GM23248 (cell line): ENCODE data around the gene PLEKHA6. TPM values are rescaled to one million over a fixed set of nuclear protein-coding genes. Genes with fewer than 3 reads are reported as not detected.

ENCODE experiments used
- DNase-seq: peaks from one replicate; pipeline ENCODE4 v3.0.0-alpha.2; 2015
- H2AFZ ChIP-seq: fragments of 200-600 bp; sonication (generic); 2 replicates; pipeline ENCODE4 v1.6.1; 2016; ENCODE audit warnings: antibody characterized with exemption
- H3F3A ChIP-seq: fragments of 200-600 bp; sonication (generic); 2 replicates; pipeline ENCODE4 v1.6.1; 2016; ENCODE audit warnings: mild to moderate bottlenecking, antibody characterized with exemption, mixed run types; ENCODE audit not compliant: insufficient read depth
- H3K27ac ChIP-seq: fragments of 200-600 bp; sonication (generic); 2 replicates; pipeline ENCODE4 v1.5.1; 2016; ENCODE audit warnings: mild to moderate bottlenecking
- H3K27me3 ChIP-seq: fragments of 200-600 bp; sonication (generic); replicated peaks from 2 replicates; pipeline ENCODE4 v1.6.1; 2016; ENCODE audit warnings: mild to moderate bottlenecking; ENCODE audit not compliant: insufficient read depth
- H3K36me3 ChIP-seq: fragments of 200-600 bp; sonication (generic); 2 replicates; pipeline ENCODE4 v1.6.1; 2016; ENCODE audit warnings: low read depth, mild to moderate bottlenecking
- H3K4me1 ChIP-seq: fragments of 200-600 bp; sonication (generic); 2 replicates; pipeline ENCODE4 v1.6.1; 2016; ENCODE audit warnings: mild to moderate bottlenecking; ENCODE audit not compliant: insufficient read depth
- H3K4me2 ChIP-seq: fragments of 200-600 bp; sonication (generic); one replicate; pipeline ENCODE4 v1.6.1; 2016; ENCODE audit warnings: mild to moderate bottlenecking; ENCODE audit not compliant: unreplicated experiment
- H3K4me3 ChIP-seq: fragments of 200-600 bp; sonication (generic); 2 replicates; pipeline ENCODE4 v1.5.1; 2016; ENCODE audit warnings: mild to moderate bottlenecking
- H3K79me2 ChIP-seq: fragments of 200-600 bp; sonication (generic); 2 replicates; pipeline ENCODE4 v1.6.1; 2016; ENCODE audit warnings: mild to moderate bottlenecking; ENCODE audit not compliant: insufficient read depth
- H3K9ac ChIP-seq: fragments of 200-600 bp; sonication (generic); 2 replicates; pipeline ENCODE4 v1.6.1; 2016; ENCODE audit warnings: mild to moderate bottlenecking
- H3K9me2 ChIP-seq: fragments of 200-600 bp; sonication (generic); 2 replicates; pipeline ENCODE4 v1.6.1; 2016; ENCODE audit warnings: mixed run types, mild to moderate bottlenecking, moderate library complexity; ENCODE audit not compliant: insufficient read depth
- H3K9me3 ChIP-seq: fragments of 200-600 bp; sonication (generic); one replicate; pipeline ENCODE4 v1.6.1; 2017; ENCODE audit warnings: low read depth
- H4K20me1 ChIP-seq: fragments of 200-600 bp; sonication (generic); 2 replicates; pipeline ENCODE4 v1.6.0; 2016; ENCODE audit not compliant: insufficient read depth
- EZH2 ChIP-seq: fragments of 200-600 bp; sonication (generic); IDR thresholded peaks from 2 replicates; pipeline ENCODE4 v1.6.1; 2018; ENCODE audit warnings: antibody characterized with exemption, mild to moderate bottlenecking; ENCODE audit not compliant: insufficient read depth, poor library complexity, severe bottlenecking
- EZH2phosphoT487 ChIP-seq: fragments of 200-600 bp; sonication (generic); IDR thresholded peaks from 2 replicates; pipeline ENCODE4 v1.6.1; 2018; ENCODE audit warnings: antibody characterized with exemption, moderate library complexity, mild to moderate bottlenecking, low read depth; ENCODE audit not compliant: insufficient read depth
- WGBS, 2 experiments: methylation state at CpG; one replicate each; pipeline ENCODE4 v1.1.6; 2015 to 2017; ENCODE audit warnings: low lambda C conversion rate in 2 of 2, low coverage in 1 of 2; ENCODE audit errors: missing lambda C conversion rate in 2 of 2; 5-methylcytosine and 5-hydroxymethylcytosine counted together
- in situ Hi-C: fragments of 300-500 bp; cut with MboI; formaldehyde crosslinking; loops from 2 replicates; pipeline ENCODE4 v1.15.0; 2020
- polyA plus RNA-seq: library from polyadenylated mRNA; unstranded; fragments of >200 nt; fragmentation: Nextera tagmentation; extraction: Ambion mirVana; gene quantifications from 2 replicates; pipeline ENCODE4 v1.2.1, GENCODE V29; 2016
- total RNA-seq: library from RNA; depleted of rRNA; stranded (reverse); fragments of >200 nt; shearing (Covaris generic); gene quantifications from 2 replicates; pipeline ENCODE4 v1.2.3, GENCODE V29; 2014

PLEKHA6 gene
- total and polyA plus RNA-seq, 2 experiments from 2014 or later, result 4.5 to 7.3 TPM

GRCh38 chr1:204271970-204272369 lies 87.8 kb downstream of the PLEKHA6 start:
- Histone ChIP-seq H3K9me3 (no peaks in the 10 kb centered on the region), H3K9ac (no peak overlapping the region), H3K27ac (no peak overlapping the region), H3K9me2 (no peaks in the 10 kb centered on the region), H3K36me3 (0 out of 2 replicates have a peak, but pooled peaks cover 5% of the 10 kb centered on the region), H3K4me2 (no peak overlapping the region), H3K79me2 (no peaks in the 10 kb centered on the region), H4K20me1 (no peaks in the 10 kb centered on the region), H2AFZ (no peak overlapping the region), H3F3A (no peaks in the 10 kb centered on the region), H3K4me1 (no peaks in the 10 kb centered on the region), H3K4me3 (no peak overlapping the region), H3K27me3 (no peaks in the 10 kb centered on the region)
- in situ Hi-C loops, result no loop called here
- no peak for TF ChIP-seq EZH2
- TF ChIP-seq EZH2phosphoT487, result no peak
- DNase-seq, result no peak
- WGBS, 2 experiments, result 85 to 87% methylated on average over 6 of the region's 6 CpGs

GRCh38 chr1:204268101-204268500 lies 91.6 kb downstream of the PLEKHA6 start:
- DNase-seq, result no peak
- Histone ChIP-seq H3K4me1 (0 out of 2 replicates have a peak, but pooled peaks cover 5% of the 10 kb centered on the region), H3K9me3 (no peaks in the 10 kb centered on the region), H3K27ac (no peak overlapping the region), H3K9me2 (no peaks in the 10 kb centered on the region), H3K4me3 (no peak overlapping the region), H3F3A (no peaks in the 10 kb centered on the region), H3K36me3 (0 out of 2 replicates have a peak, but pooled peaks cover 5% of the 10 kb centered on the region), H4K20me1 (no peaks in the 10 kb centered on the region), H3K4me2 (no peak overlapping the region), H3K9ac (no peak overlapping the region), H3K27me3 (no peaks in the 10 kb centered on the region), H2AFZ (no peak overlapping the region), H3K79me2 (no peaks in the 10 kb centered on the region)
- 82 to 84% methylated on average over 9 of the region's 9 CpGs for WGBS, 2 experiments
- in situ Hi-C loops, result no loop called here
- no peak for TF ChIP-seq EZH2phosphoT487
- no peak for TF ChIP-seq EZH2

- H3K27ac ChIP-seq, result no peak overlapping the region
Observed at GRCh38 chr1:204267191-204267601, 92.5 kb downstream of the PLEKHA6 start.

DNA sequence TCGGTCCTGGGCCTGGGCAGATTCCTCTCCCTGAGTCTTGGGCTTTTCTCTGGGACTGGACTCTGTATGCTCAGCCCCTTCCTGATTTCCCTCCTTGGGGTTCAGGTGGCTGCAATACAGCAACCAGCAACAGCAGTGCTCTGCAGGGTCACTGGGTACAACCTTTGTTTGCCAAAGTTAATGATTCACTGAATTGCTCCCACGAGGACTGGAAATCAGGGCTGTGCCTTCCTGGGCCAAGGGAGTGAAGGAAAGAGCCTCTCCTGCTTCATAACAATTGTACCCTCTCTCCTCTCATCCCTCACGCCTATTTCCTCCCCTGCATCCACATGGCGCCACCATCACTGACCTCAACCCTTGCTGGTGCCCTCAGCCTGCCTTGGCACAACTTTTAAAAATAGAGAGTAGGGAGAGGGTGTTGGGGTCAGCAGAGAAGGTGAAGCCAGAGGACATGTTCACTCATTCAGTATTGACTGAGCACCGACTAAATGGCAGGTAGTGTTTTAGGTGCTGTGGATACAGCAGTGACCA lies 93.2 kb downstream of the PLEKHA6 start:
- H3K9me2 ChIP-seq, result no peaks in the 10 kb centered on the region
- in situ Hi-C loops, result no loop called here
- H3K9ac ChIP-seq, result no peak overlapping the region
- peaks cover 8% of the 10 kb centered on the region; the same call in 1 of the 2 replicates for H3F3A ChIP-seq
- DNase-seq, result peak; percentile 41
- no peak overlapping the region for H3K4me2 ChIP-seq
- peaks cover 15% of the 10 kb centered on the region for H3K4me1 ChIP-seq
- TF ChIP-seq EZH2phosphoT487, result no peak
- no peak for TF ChIP-seq EZH2
- H2AFZ ChIP-seq, result no peak overlapping the region
- no peaks in the 10 kb centered on the region for H3K9me3 ChIP-seq
- 78 to 82% methylated on average over 5 of the region's 5 CpGs for WGBS, 2 experiments
- H3K79me2 ChIP-seq, result no peaks in the 10 kb centered on the region
- H4K20me1 ChIP-seq, result no peaks in the 10 kb centered on the region
- no peak overlapping the region for H3K4me3 ChIP-seq
- H3K27ac ChIP-seq, result no peak overlapping the region
- H3K27me3 ChIP-seq, result no peaks in the 10 kb centered on the region
- no peaks in the 10 kb centered on the region for H3K36me3 ChIP-seq

More at GRCh38 chr1:204267191-204267601, 92.5 kb downstream of the PLEKHA6 start:
- H2AFZ ChIP-seq, result no peak overlapping the region
- 79 to 81% methylated on average over 9 of the region's 9 CpGs for WGBS, 2 experiments
- no peak overlapping the region for H3K4me2 ChIP-seq
- in situ Hi-C loops, result no loop called here
- peaks cover 8% of the 10 kb centered on the region; the same call in 1 of the 2 replicates for H3F3A ChIP-seq
- H3K36me3 ChIP-seq, result no peaks in the 10 kb centered on the region
- H3K27me3 ChIP-seq, result no peaks in the 10 kb centered on the region
- H3K4me1 ChIP-seq, result peaks cover 10% of the 10 kb centered on the region
- no peak overlapping the region for H3K4me3 ChIP-seq
- DNase-seq, result no peak
- no peaks in the 10 kb centered on the region for H3K9me2 ChIP-seq
- no peaks in the 10 kb centered on the region for H3K9me3 ChIP-seq
- TF ChIP-seq EZH2, result no peak
- no peaks in the 10 kb centered on the region for H4K20me1 ChIP-seq
- H3K9ac ChIP-seq, result no peak overlapping the region
- no peaks in the 10 kb centered on the region for H3K79me2 ChIP-seq
